ENCODE results near the gene HLA-DOB. TPM values are rescaled to one million over a fixed set of nuclear protein-coding genes. Genes with fewer than 3 reads are reported as not detected.

Gene HLA-DOB
- total RNA-seq, 6 experiments from 2014 or later: 0.16 to 0.20 TPM; not detected in 4

DNA sequence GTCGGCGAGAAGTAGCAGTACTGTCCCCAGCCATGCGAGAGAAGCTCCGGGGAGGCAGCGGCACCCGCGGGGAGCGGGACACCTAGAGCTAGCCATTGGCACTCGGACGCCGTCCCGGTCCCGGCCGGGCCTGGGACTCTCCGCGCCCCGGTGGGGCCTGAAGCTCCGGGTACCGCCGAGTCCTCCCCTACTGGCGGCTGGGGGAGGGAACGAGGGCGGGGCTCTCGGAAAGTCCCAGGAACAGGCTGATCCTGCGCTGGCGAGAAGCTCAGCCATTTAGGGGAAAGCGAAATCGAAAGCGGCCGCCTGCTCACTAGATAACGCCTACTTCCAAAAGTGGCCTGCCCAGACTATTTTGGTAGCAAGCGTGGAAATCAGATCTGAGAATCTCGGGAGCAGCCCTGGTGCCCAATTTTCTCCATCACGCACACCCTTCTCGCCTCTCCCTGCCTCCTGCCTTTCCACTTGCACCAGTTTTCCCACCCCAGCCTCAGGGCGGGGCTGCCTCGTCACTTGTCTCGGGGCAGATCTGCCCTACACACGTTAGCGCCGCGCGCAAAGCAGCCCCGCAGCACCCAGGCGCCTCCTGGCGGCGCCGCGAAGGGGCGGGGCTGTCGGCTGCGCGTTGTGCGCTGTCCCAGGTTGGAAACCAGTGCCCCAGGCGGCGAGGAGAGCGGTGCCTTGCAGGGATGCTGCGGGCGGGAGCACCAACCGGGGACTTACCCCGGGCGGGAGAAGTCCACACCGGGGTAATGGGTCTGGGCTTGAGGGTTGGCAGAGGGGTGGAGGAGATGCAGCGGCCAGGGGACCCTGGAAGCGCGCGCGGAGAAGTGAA, 37.0 kb upstream of the HLA-DOB start, which contains the start of the genes PSMB9 and TAP1:
Gene PSMB9, plus strand, starts transcription at position 652 of the 835 bp plus-strand sequence. Its CDS starts 38 bp downstream, at position 690.
Gene TAP1, minus strand, starts transcription at position 164 of the 835 bp plus-strand sequence. Its CDS starts 68 bp downstream, at position 96.
- Histone ChIP-seq H3K27ac (peak within 1 kb of the TSS; percentile 97 to 99 (median 98)), H3K4me1 (peaks cover 0 to 19% (median 4%) of the 10 kb centered on the region in 4 donors), H3K27me3 (no peaks in the 10 kb centered on the region), H3K4me3 (peak within 1 kb of the TSS; percentile 96 to 99 (median 98)), H3K36me3 (peaks cover 5 to 38% (median 12%) of the 10 kb centered on the region in 4 donors), H3K9me3 (no peaks in the 10 kb centered on the region)
- peak; percentile 90 to 94 (median 92) for ATAC-seq
- TF ChIP-seq, protein P1, sequence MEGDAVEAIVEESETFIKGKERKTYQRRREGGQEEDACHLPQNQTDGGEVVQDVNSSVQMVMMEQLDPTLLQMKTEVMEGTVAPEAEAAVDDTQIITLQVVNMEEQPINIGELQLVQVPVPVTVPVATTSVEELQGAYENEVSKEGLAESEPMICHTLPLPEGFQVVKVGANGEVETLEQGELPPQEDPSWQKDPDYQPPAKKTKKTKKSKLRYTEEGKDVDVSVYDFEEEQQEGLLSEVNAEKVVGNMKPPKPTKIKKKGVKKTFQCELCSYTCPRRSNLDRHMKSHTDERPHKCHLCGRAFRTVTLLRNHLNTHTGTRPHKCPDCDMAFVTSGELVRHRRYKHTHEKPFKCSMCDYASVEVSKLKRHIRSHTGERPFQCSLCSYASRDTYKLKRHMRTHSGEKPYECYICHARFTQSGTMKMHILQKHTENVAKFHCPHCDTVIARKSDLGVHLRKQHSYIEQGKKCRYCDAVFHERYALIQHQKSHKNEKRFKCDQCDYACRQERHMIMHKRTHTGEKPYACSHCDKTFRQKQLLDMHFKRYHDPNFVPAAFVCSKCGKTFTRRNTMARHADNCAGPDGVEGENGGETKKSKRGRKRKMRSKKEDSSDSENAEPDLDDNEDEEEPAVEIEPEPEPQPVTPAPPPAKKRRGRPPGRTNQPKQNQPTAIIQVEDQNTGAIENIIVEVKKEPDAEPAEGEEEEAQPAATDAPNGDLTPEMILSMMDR (IDR thresholded peaks at IDR 0.05): peak; percentile 82 to 89 (median 86)
- peak; percentile 92 for TF ChIP-seq POLR2A (IDR thresholded peaks at IDR 0.05)
- WGBS (ENCODE audit: insufficient coverage, low coverage, low lambda C conversion rate, missing lambda C conversion rate): 0% methylated on average over 30 of the region's 68 CpGs
- DNase-seq: peak; percentile 97
- intact Hi-C loops (cut with DNase I): no loop called here

- peak; percentile 27 to 40 (median 30) for ATAC-seq
- 0% methylated on average over 7 of the region's 41 CpGs for WGBS (ENCODE audit: insufficient coverage, low coverage, low lambda C conversion rate, missing lambda C conversion rate)
- peaks cover 5 to 37% (median 11%) of the 10 kb centered on the region in 4 donors for H3K36me3 ChIP-seq
These were observed 36.2 kb upstream of the HLA-DOB start for GRCh38 chr6:32852844-32853540.

DNA sequence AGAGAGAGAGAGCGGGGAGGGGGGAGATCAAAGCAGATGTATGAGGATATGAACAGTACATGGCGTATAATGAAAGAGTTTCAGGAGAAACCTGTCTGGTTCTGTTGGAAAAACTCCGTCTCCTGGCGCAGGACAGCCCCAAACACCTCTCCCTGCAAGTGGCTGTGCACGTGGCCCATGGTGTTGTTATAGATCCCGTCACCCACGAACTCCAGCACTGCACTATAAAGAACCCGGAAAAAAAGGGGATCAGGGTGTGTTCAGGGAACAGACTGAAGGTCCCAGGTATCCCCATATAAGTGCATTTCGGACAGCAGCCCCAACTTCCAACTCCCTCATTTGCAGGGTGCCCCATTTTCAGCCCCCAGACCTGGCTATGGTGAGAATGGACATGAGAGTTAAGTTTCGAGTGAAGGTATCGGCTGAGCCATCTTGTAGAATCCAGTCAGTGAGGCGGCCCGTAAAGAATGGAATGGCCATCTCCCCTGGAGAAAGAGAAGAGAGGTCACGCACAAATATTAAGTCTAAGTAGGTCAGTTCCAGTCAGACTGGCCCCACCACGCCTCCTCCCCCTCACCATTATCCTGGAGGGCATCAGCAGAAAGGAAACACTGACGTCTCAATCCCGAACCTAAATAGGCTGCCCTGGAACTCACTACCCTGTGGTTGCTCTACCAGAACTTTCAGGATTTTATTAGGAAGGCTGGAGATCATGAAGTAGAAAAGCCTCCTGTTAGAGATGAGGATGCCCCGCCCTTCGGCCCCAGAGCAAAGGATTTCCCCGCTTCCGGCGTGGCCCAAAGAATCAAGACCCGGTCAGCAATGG, 35.4 kb upstream of the HLA-DOB start:
- Histone ChIP-seq H3K36me3 (peaks cover 5 to 36% (median 14%) of the 10 kb centered on the region in 4 donors), H3K27me3 (no peaks in the 10 kb centered on the region), H3K4me1 (peaks cover 0 to 19% (median 4%) of the 10 kb centered on the region in 4 donors), H3K27ac (peak overlapping the region; percentile 97 to 99 (median 98)), H3K9me3 (no peaks in the 10 kb centered on the region), H3K4me3 (peak overlapping the region; percentile 96 to 99 (median 98))
- ATAC-seq: no peak
- WGBS (ENCODE audit: insufficient coverage, low coverage, low lambda C conversion rate, missing lambda C conversion rate): 29% methylated on average over 15 of the region's 23 CpGs
- TF ChIP-seq, protein P1 (IDR thresholded peaks at IDR 0.05): no peak
- no peak for TF ChIP-seq POLR2A (IDR thresholded peaks at IDR 0.05)
- intact Hi-C loops (cut with DNase I): no loop called here
- peak in 1 of 3 donors; percentile 55 for DNase-seq

More at GRCh38 chr6:32852844-32853540, 36.2 kb upstream of the HLA-DOB start:
- H3K9me3 ChIP-seq: no peaks in the 10 kb centered on the region
- intact Hi-C loops (cut with DNase I): no loop called here
- no peaks in the 10 kb centered on the region for H3K27me3 ChIP-seq
- H3K4me3 ChIP-seq: peak overlapping the region; percentile 96 to 99 (median 98)
- DNase-seq: peak; percentile 60 to 78 (median 65)
- peak overlapping the region; percentile 97 to 99 (median 98) for H3K27ac ChIP-seq
- TF ChIP-seq, protein P1 (IDR thresholded peaks at IDR 0.05): no peak
- no peak for TF ChIP-seq POLR2A (IDR thresholded peaks at IDR 0.05)
- H3K4me1 ChIP-seq: peaks cover 0 to 19% (median 4%) of the 10 kb centered on the region in 4 donors

- WGBS (ENCODE audit: insufficient coverage, low coverage, low lambda C conversion rate, missing lambda C conversion rate): 84% methylated on average over 4 of the region's 4 CpGs
- H3K27me3 ChIP-seq: no peaks in the 10 kb centered on the region
- H3K27ac ChIP-seq: no peak overlapping the region
- TF ChIP-seq, protein P1 (IDR thresholded peaks at IDR 0.05): no peak
- no peak for TF ChIP-seq POLR2A (IDR thresholded peaks at IDR 0.05)
- H3K9me3 ChIP-seq: no peaks in the 10 kb centered on the region
- peaks cover 0 to 19% (median 4%) of the 10 kb centered on the region in 4 donors for H3K4me1 ChIP-seq
- intact Hi-C loops (cut with DNase I): no loop called here
- DNase-seq (no peak), ATAC-seq (no peak)
- H3K4me3 ChIP-seq: no peak overlapping the region
- peaks cover 10 to 46% (median 18%) of the 10 kb centered on the region in 4 donors for H3K36me3 ChIP-seq
These were observed 34.2 kb upstream of the HLA-DOB start for GRCh38 chr6:32851025-32851424.
